HCT116 (cell line): Measurements from ENCODE around the gene UBE2L6.

Source experiments
- CEBPB ChIP-seq: IDR thresholded peaks from 2 replicates; pipeline ENCODE4 v1.6.1; 2012; ENCODE audit warnings: low read depth
- CTCF ChIP-seq, 3 experiments: fragments of 200-600 bp in 1 of 3; sonication (generic) in 1 of 3; IDR thresholded peaks in 2 of 3; conservative IDR thresholded peaks in 1 of 3; 2 replicates each; pipeline ENCODE4 v1.5.1; 2012 to 2017; ENCODE audit warnings: low read depth in 2 of 3, low read length in 2 of 3, antibody characterized with exemption in 1 of 3, borderline replicate concordance in 1 of 3, control low read depth in 1 of 3, mild to moderate bottlenecking in 1 of 3, mixed read lengths in 1 of 3, mixed run types in 1 of 3, moderate library complexity in 1 of 3; ENCODE audit not compliant: insufficient read depth in 1 of 3
- EZH2 ChIP-seq: fragments of 200-600 bp; sonication (generic); IDR thresholded peaks from 2 replicates; pipeline ENCODE4 v1.6.1; 2017; ENCODE audit warnings: antibody characterized with exemption, mixed run types
- MAX ChIP-seq: IDR thresholded peaks from 2 replicates; pipeline ENCODE4 v1.6.1; 2012
- POLR2A ChIP-seq: IDR thresholded peaks from 2 replicates; pipeline ENCODE4 v1.7.0; 2011; ENCODE audit warnings: borderline replicate concordance; ENCODE audit not compliant: insufficient read depth, insufficient read length; ENCODE audit errors: extremely low read depth
- POLR2AphosphoS5 ChIP-seq: IDR thresholded peaks from 2 replicates; pipeline ENCODE4 v1.6.1; 2011; ENCODE audit warnings: mild to moderate bottlenecking, low read depth, low read length, moderate library complexity

DNA sequence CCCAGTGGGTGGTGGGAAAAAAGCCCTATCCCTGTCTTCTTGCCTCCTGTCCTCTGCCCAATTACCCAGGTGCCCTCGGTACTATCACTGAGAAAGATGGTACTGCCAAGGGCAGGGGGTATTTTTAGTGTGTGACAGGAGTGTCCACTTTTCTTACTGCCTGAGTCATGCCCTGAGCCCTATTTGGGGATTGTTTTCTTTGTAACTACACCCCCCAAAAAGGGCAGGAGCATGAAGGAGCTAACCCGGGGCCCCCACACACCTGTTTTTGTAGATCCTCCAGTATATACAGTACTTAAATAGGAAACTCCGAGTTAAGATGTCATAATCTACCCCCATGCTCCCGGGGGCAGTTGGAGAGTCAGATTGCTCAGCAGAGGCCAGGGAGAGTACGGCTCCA is 26.3 kb downstream of the UBE2L6 start:
- TF ChIP-seq CTCF (IDR thresholded peaks at IDR 0.05 in 2 of 3, conservative IDR thresholded peaks at IDR 0.05 in 1 of 3; ENCODE audit: borderline replicate concordance in 1 of 3, insufficient read depth in 1 of 3, low read depth in 2 of 3, low read length in 2 of 3) (no peak), MAX (no peak), EZH2 (no peak), POLR2AphosphoS5 (no peak), CEBPB (no peak), POLR2A (no peak)
